IMR-90 (cell line): ENCODE results near the gene ATP2C2. TPM values are rescaled to one million over a fixed set of nuclear protein-coding genes. Genes with fewer than 3 reads are reported as not detected.

Source experiments
- ATAC-seq: fragments of 200-7000 bp; cut with Tn5 transposase; 2 replicates; pipeline ENCODE4 v1.9.1; 2020; ENCODE audit warnings: low read depth, mild to moderate bottlenecking, moderate library complexity
- BruUV-seq: library from RNA; stranded (reverse); fragments of 400-500 nt; replicated peaks from 2 replicates; lab custom pipeline; 2021; lab: Mats Ljungman, UMichigan
- CTCF ChIA-PET: fragments of 300-600 bp; formaldehyde crosslinking; extraction: SDS; loops from one replicate; lab custom pipeline; 2021; ENCODE audit warnings: antibody characterized with exemption; lab: Yijun Ruan, JAX
- POLR2A ChIA-PET: fragments of 300-600 bp; sonication (Branson Sonifier 250); formaldehyde crosslinking; loops from one replicate; lab custom pipeline; 2022; ENCODE audit warnings: antibody characterized with exemption; ENCODE audit not compliant: unreplicated experiment; lab: Charles Lee
- DNase-seq: peaks from one replicate; pipeline ENCODE4 v3.0.0; 2013
- H2AFZ ChIP-seq: replicated peaks from 2 replicates; pipeline ENCODE3; 2013; ENCODE audit warnings: low read length, mild to moderate bottlenecking; ENCODE audit not compliant: poor library complexity
- H2AK5ac ChIP-seq: 2 replicates; pipeline ENCODE4 v1.6.1; 2013; ENCODE audit warnings: low read depth, low read length, inconsistent platforms
- H2AK9ac ChIP-seq: replicated peaks from 2 replicates; pipeline ENCODE3; 2013; ENCODE audit warnings: mild to moderate bottlenecking, low read depth, low read length, moderate library complexity; ENCODE audit not compliant: poor library complexity
- H2BK120ac ChIP-seq: 2 replicates; pipeline ENCODE4 v1.6.1; 2013; ENCODE audit warnings: low read depth, low read length, inconsistent platforms
- H2BK15ac ChIP-seq: 3 replicates; pipeline ENCODE4 v1.6.1; 2013; ENCODE audit warnings: low read depth, low read length, inconsistent platforms
- H2BK20ac ChIP-seq: 2 replicates; pipeline ENCODE4 v1.6.1; 2013; ENCODE audit warnings: low read depth, mild to moderate bottlenecking, inconsistent platforms, low read length, moderate library complexity
- H2BK5ac ChIP-seq: 2 replicates; pipeline ENCODE4 v1.6.1; 2013; ENCODE audit warnings: mild to moderate bottlenecking, low read depth, low read length, inconsistent platforms; ENCODE audit not compliant: poor library complexity, severe bottlenecking
- H3K14ac ChIP-seq: replicated peaks from 2 replicates; pipeline ENCODE4 v1.6.1; 2013; ENCODE audit warnings: low read depth, low read length, inconsistent platforms
- H3K18ac ChIP-seq: 2 replicates; pipeline ENCODE4 v1.6.1; 2013; ENCODE audit warnings: low read depth, low read length, control low read depth
- H3K23ac ChIP-seq: 2 replicates; pipeline ENCODE4 v1.6.1; 2013; ENCODE audit warnings: low read depth, low read length, inconsistent platforms
- H3K27ac ChIP-seq: 2 replicates; pipeline ENCODE4 v1.5.1; 2013; ENCODE audit warnings: mild to moderate bottlenecking, control low read depth, low read length; ENCODE audit not compliant: insufficient read depth
- H3K27me3 ChIP-seq: 2 replicates; pipeline ENCODE4 v1.6.1; 2013; ENCODE audit warnings: low read length; ENCODE audit not compliant: control insufficient read depth, insufficient read depth
- H3K36me3 ChIP-seq: 2 replicates; pipeline ENCODE4 v1.6.1; 2013; ENCODE audit warnings: low read length, mixed read lengths; ENCODE audit not compliant: control insufficient read depth, insufficient read depth
- H3K4ac ChIP-seq: 2 replicates; pipeline ENCODE4 v1.6.1; 2013; ENCODE audit warnings: low read depth, low read length, inconsistent platforms
- H3K4me1 ChIP-seq: 2 replicates; pipeline ENCODE4 v1.6.1; 2013; ENCODE audit warnings: low read length, mixed read lengths; ENCODE audit not compliant: control insufficient read depth, insufficient read depth
- H3K4me2 ChIP-seq: 2 replicates; pipeline ENCODE4 v1.6.1; 2013; ENCODE audit warnings: low read depth, mild to moderate bottlenecking, control low read depth, low read length, moderate library complexity
- H3K4me3 ChIP-seq: 2 replicates; pipeline ENCODE4 v1.5.1; 2013; ENCODE audit warnings: low read depth, mild to moderate bottlenecking, control low read depth, low read length, moderate library complexity; ENCODE audit not compliant: insufficient read depth
- H3K56ac ChIP-seq: 2 replicates; pipeline ENCODE4 v1.6.1; 2013; ENCODE audit warnings: low read length, inconsistent platforms; ENCODE audit not compliant: insufficient read depth; ENCODE audit errors: extremely low read depth
- H3K79me1 ChIP-seq, 2 experiments: 2 replicates each; pipeline ENCODE4 v1.6.1; 2013; ENCODE audit warnings: low read length in 2 of 2, inconsistent platforms in 1 of 2, low read depth in 1 of 2
- H3K9ac ChIP-seq: 2 replicates; pipeline ENCODE4 v1.6.1; 2013; ENCODE audit warnings: low read depth, low read length, control low read depth
- H3K9me1 ChIP-seq: 2 replicates; pipeline ENCODE4 v1.6.1; 2013; ENCODE audit warnings: low read length, inconsistent platforms; ENCODE audit not compliant: insufficient read depth
- H3K9me3 ChIP-seq: 2 replicates; pipeline ENCODE4 v1.6.1; 2013; ENCODE audit warnings: low read length; ENCODE audit not compliant: control insufficient read depth, insufficient read depth
- H4K20me1 ChIP-seq: 2 replicates; pipeline ENCODE4 v1.6.1; 2013; ENCODE audit warnings: low read length, inconsistent platforms; ENCODE audit not compliant: insufficient read depth
- H4K5ac ChIP-seq: 2 replicates; pipeline ENCODE4 v1.6.1; 2013; ENCODE audit warnings: mild to moderate bottlenecking, low read depth, low read length, control low read depth
- H4K8ac ChIP-seq, 2 experiments: 2 replicates each; pipeline ENCODE4 v1.6.1; 2013; ENCODE audit warnings: low read depth in 2 of 2, low read length in 2 of 2, control low read depth in 1 of 2, inconsistent platforms in 1 of 2
- H4K91ac ChIP-seq: 2 replicates; pipeline ENCODE4 v1.6.1; 2013; ENCODE audit warnings: low read depth, low read length, inconsistent platforms; ENCODE audit not compliant: insufficient read depth
- CHD1 ChIP-seq: IDR thresholded peaks from 2 replicates; pipeline ENCODE4 v1.6.1; 2012; ENCODE audit warnings: low read depth, low read length, improper control_type of control experiment
- CTCF ChIP-seq: conservative IDR thresholded peaks from 2 replicates; pipeline ENCODE4 v1.5.1; 2012; ENCODE audit warnings: mild to moderate bottlenecking, low read depth, low read length, improper control_type of control experiment
- FOS ChIP-seq: fragments of 150-350 bp; IDR thresholded peaks from 2 replicates; pipeline ENCODE4 v1.6.1; 2016; ENCODE audit warnings: low read depth, low read length
- MAZ ChIP-seq: IDR thresholded peaks from 2 replicates; pipeline ENCODE4 v1.6.1; 2012; ENCODE audit warnings: low read depth, mild to moderate bottlenecking, low read length, improper control_type of control experiment, moderate library complexity, borderline replicate concordance
- MXI1 ChIP-seq: IDR thresholded peaks from 2 replicates; pipeline ENCODE4 v1.6.1; 2012; ENCODE audit warnings: low read depth, mild to moderate bottlenecking, low read length, moderate library complexity, borderline replicate concordance
- NFE2L2 ChIP-seq: fragments of 150-350 bp; IDR thresholded peaks from 2 replicates; pipeline ENCODE4 v1.6.1; 2016; ENCODE audit warnings: low read depth, mild to moderate bottlenecking, low read length
- POLR2A ChIP-seq: IDR thresholded peaks from 2 replicates; pipeline ENCODE4 v1.6.1; 2012; ENCODE audit warnings: mild to moderate bottlenecking, low read depth, low read length
- RAD21 ChIP-seq: IDR thresholded peaks from 2 replicates; pipeline ENCODE4 v1.6.1; 2012; ENCODE audit warnings: low read length, improper control_type of control experiment
- RCOR1 ChIP-seq: IDR thresholded peaks from 2 replicates; pipeline ENCODE4 v1.6.1; 2012; ENCODE audit warnings: mild to moderate bottlenecking, low read length, improper control_type of control experiment; ENCODE audit not compliant: insufficient replicate concordance
- USF2 ChIP-seq: fragments of 150-350 bp; IDR thresholded peaks from 2 replicates; pipeline ENCODE4 v1.6.1; 2017; ENCODE audit warnings: mild to moderate bottlenecking, antibody characterized with exemption, low read length, low read depth
- WGBS, 2 experiments: methylation state at CpG; one replicate each; pipeline versions ENCODE4 v1.1.5 to v1.1.7; 2013; ENCODE audit warnings: missing lambda C conversion rate in 2 of 2; ENCODE audit not compliant: insufficient read length in 1 of 2; ENCODE audit errors: extremely low coverage in 2 of 2; 5-methylcytosine and 5-hydroxymethylcytosine counted together
- dilution Hi-C: fragments of 300-500 bp; cut with HindIII; formaldehyde crosslinking; loops from one replicate; pipeline ENCODE4 v1.14.3; 2018; ENCODE audit warnings: low sequenced_read_pairs; ENCODE audit not compliant: unreplicated experiment
- in situ Hi-C: fragments of 300-500 bp; cut with MboI; formaldehyde crosslinking; loops from 3 replicates; pipeline ENCODE4 v1.14.3; 2019; ENCODE audit warnings: low sequenced_read_pairs, inconsistent platforms, mixed read lengths
- intact Hi-C: fragments of 100-400 bp; cut with micrococcal nuclease; formaldehyde crosslinking; loops from 2 replicates; pipeline ENCODE4 v1.10.0; 2022
- polyA plus RNA-seq, 3 experiments: library from polyadenylated mRNA; depleted of rRNA; stranded (reverse); fragments of >200 nt; gene quantifications; 2 replicates each; pipeline ENCODE4 v1.2.3, GENCODE V29; 2012; ENCODE audit warnings: low replicate concordance in 1 of 3
- total RNA-seq: library from RNA; depleted of rRNA; stranded (reverse); fragments of >200 nt; gene quantifications from 2 replicates; pipeline ENCODE4 v1.2.3, GENCODE V29; 2012

ATP2C2 gene
- total and polyA plus RNA-seq, 2 of the 4 experiments (the other 2 are of a cell fraction), result not detected

GRCh38 chr16:84444476-84444875 is 76.1 kb downstream of the ATP2C2 start:
- Histone ChIP-seq H2BK15ac (no peak overlapping the region), H4K5ac (no peak overlapping the region), H3K9me3 (no peaks in the 10 kb centered on the region; the same call in 1 of the 2 replicates), H3K4me1 (no peaks in the 10 kb centered on the region), H3K36me3 (no peaks in the 10 kb centered on the region), H2BK120ac (no peak overlapping the region), H4K20me1 (peaks cover 2% of the 10 kb centered on the region), H3K14ac (no peak overlapping the region), H3K4ac (no peak overlapping the region), H4K8ac (no peak overlapping the region), H2BK5ac (no peak overlapping the region), H3K9me1 (peaks cover 9% of the 10 kb centered on the region), H3K9ac (no peak overlapping the region), H3K4me2 (no peak overlapping the region), H3K56ac (no peak overlapping the region), H2AFZ (no peak overlapping the region), H3K4me3 (no peak overlapping the region), H4K91ac (no peak overlapping the region), H2BK20ac (no peak overlapping the region), H3K27me3 (peaks cover 22% of the 10 kb centered on the region), H3K18ac (no peak overlapping the region), H2AK5ac (no peak overlapping the region), H3K23ac (no peak overlapping the region), H3K27ac (no peak overlapping the region), H3K79me1 (no peaks in the 10 kb centered on the region), H2AK9ac (no peak overlapping the region)
- BruUV-seq, result no TSS peak
- DNase-seq (no peak), ATAC-seq (no peak)
- POLR2A ChIA-PET, result no interaction called here
- WGBS, 2 experiments, result 73% methylated on average over 2 of the region's 8 CpGs; no CpG with 5 or more reads in 1 of the 2 experiments
- CTCF ChIA-PET, result interaction anchor here (0.8 kb wide), 1 partner anchor 9 kb away, joined by 3 read pairs; no protein-coding TSS in a partner anchor
- in situ Hi-C loops (no loop called here), intact Hi-C loops (no loop called here), dilution Hi-C loops (no loop called here)
- TF ChIP-seq NFE2L2, result no peak
- TF ChIP-seq MAZ, result no peak
- no peak for TF ChIP-seq RAD21
- no peak for TF ChIP-seq USF2
- TF ChIP-seq FOS, result no peak
- TF ChIP-seq RCOR1, result no peak
- TF ChIP-seq CTCF, result no peak
- TF ChIP-seq CHD1, result no peak
- no peak for TF ChIP-seq MXI1
- TF ChIP-seq POLR2A, result no peak
